GM19468 (cell line): Measurements from ENCODE around the gene OR10A3.
A peak's percentile ranks its signal among the peaks of the same experiment; 100 is the strongest.

Experiments
- ATAC-seq: cut with Tn5 transposase; IDR thresholded peaks from one replicate; pipeline ENCODE4 v1.9.1; 2021; ENCODE audit warnings: mild to moderate bottlenecking, moderate library complexity, moderate number of reproducible peaks; ENCODE audit not compliant: unreplicated experiment; ENCODE audit errors: extremely low read depth

OR10A3 gene

GRCh38 chr11:7894251-7894650 is 47.3 kb downstream of the OR10A3 start:
- ATAC-seq = no peak

GRCh38 chr11:7893796-7894195 is 47.7 kb downstream of the OR10A3 start:
- ATAC-seq = no peak

DNA sequence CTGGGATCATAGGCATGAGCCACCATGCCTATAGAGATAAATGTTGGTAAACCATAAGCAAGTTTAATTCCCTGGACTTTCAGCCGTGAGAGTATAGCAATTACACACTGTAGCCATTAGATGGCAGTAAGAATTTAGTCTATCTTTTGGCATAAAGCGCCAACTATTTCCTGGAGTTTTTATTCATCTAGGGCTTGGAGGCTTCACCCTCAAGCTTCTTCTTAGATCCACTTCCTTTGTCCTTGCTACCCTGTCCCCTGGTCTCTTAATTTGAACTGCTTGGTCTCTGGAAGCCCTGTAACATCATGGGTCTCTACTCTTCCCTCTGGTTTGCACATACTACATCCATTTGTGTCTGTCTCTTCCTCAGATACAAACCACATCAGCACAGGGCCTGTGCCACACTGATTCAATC is 48.7 kb downstream of the OR10A3 start:
- ATAC-seq = no peak

- ATAC-seq = peak; percentile 20
Measured at GRCh38 chr11:7892059-7892699, 49.3 kb downstream of the OR10A3 start.

DNA sequence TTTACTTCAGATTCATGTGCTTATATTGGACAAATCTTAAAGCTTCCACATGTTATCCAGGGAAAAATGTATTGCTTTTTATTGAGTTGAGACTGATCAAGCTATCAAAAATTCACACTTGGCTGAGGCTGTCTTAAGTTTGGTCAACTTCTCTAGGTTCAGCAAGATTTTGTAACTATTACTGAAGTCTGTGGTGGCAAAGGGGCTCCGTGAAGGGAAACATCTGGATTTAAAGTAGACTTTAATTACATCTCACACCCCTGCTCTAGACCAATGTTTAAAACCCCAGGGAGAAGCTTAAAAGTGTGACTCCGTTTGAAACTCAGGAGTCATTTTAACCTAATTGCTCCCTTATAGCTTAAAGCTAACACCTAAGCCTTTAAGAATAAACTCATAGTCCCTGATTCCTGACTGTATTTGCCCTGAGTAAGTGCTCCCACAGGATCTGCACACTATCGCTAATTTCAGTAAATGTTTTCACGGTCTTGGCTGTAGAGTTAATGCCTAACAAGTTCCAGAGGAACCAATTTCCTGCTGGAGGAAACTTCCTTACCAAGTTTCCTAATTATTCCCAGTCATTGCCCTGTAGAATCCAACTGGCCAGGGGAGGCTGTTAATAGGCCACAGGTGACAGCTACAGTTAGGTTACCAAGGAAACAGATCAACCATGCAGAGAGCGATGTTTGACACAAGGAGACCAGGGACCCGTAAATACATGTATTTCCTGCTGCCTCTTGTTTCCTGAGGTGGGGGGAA is 50.9 kb downstream of the OR10A3 start:
- peak; percentile 28 for ATAC-seq

GRCh38 chr11:7889985-7890384 is 51.5 kb downstream of the OR10A3 start:
- no peak for ATAC-seq
